Right lobe of liver (tissue), 4 donors: ENCODE results near the gene SERPINE1.

Experiments used
- CTCF ChIP-seq, 4 donors: fragments of 200-600 bp in 3 of 4; fragments of 450-650 bp in 1 of 4; IDR thresholded peaks; one replicate each; pipeline versions ENCODE4 v1.5.1 to v1.8.0; 2016 to 2022; ENCODE audit warnings: antibody characterized with exemption in 4 of 4, mild to moderate bottlenecking in 2 of 4
- POLR2A ChIP-seq: fragments of 450-650 bp; IDR thresholded peaks from one replicate; pipeline ENCODE4 v1.6.1; 2017; ENCODE audit warnings: antibody characterized with exemption, mild to moderate bottlenecking
- donor health status: DM: no; HTN: no; CAD: no.
- donor health status: DM: no; HTN: no; CAD: no.
- donor health status: DM: no; HTN: yes; CAD: no.

- TF ChIP-seq CTCF (IDR thresholded peaks at IDR 0.05), result no peak
- TF ChIP-seq POLR2A, result no peak
Observed at GRCh38 chr7:101120315-101120714, 6.6 kb upstream of the SERPINE1 start.
